Measurements from ENCODE around the gene PLPP7.
"Not testable (repeated sequence)": the region's sequence is repeated elsewhere in the genome, so short reads cannot be mapped to it uniquely, and the experiment has no call there.

PLPP7 gene

GRCh38 chr9:131331996-131332395, 42.5 kb downstream of the PLPP7 start:
- DNase-seq (ENCODE audit: low read depth) = not testable (repeated sequence)

GRCh38 chr9:131333771-131334628, 44.5 kb downstream of the PLPP7 start:
- no peak for DNase-seq (ENCODE audit: low read depth)

GRCh38 chr9:131334629-131335367, 45.3 kb downstream of the PLPP7 start:
- DNase-seq (ENCODE audit: low read depth) = no peak

- DNase-seq (ENCODE audit: low read depth) = no peak
These were observed 45.8 kb downstream of the PLPP7 start for GRCh38 chr9:131335368-131335755.

- DNase-seq (ENCODE audit: low read depth) = no peak
These were observed 47.8 kb downstream of the PLPP7 start for GRCh38 chr9:131337131-131337848.

- DNase-seq (ENCODE audit: low read depth) = not testable (repeated sequence)
These were observed 49.7 kb downstream of the PLPP7 start for GRCh38 chr9:131339212-131339611.

GRCh38 chr9:131344931-131345535, 55.5 kb downstream of the PLPP7 start:
- DNase-seq (ENCODE audit: low read depth) = not testable (repeated sequence)

GRCh38 chr9:131346559-131346958, 57.0 kb downstream of the PLPP7 start:
- no peak for DNase-seq (ENCODE audit: low read depth)

- no peak for DNase-seq (ENCODE audit: low read depth)
These were observed 58.0 kb downstream of the PLPP7 start for GRCh38 chr9:131347376-131348020.

- no peak for DNase-seq (ENCODE audit: low read depth)
These were observed 59.4 kb downstream of the PLPP7 start for GRCh38 chr9:131348631-131349521.

GRCh38 chr9:131349522-131349880, 60.0 kb downstream of the PLPP7 start:
- DNase-seq (ENCODE audit: low read depth) = no peak

- DNase-seq (ENCODE audit: low read depth) = peak; percentile 63
These were observed 60.5 kb downstream of the PLPP7 start for GRCh38 chr9:131349881-131350563.

GRCh38 chr9:131356479-131356878, 67.0 kb downstream of the PLPP7 start:
- not testable (repeated sequence) for DNase-seq (ENCODE audit: low read depth)

- no peak for DNase-seq (ENCODE audit: low read depth)
These were observed 69.0 kb downstream of the PLPP7 start for GRCh38 chr9:131358556-131358955.

Data from T-helper 22 cell (primary cell).